DND-41 (cell line): Measurements from ENCODE around the gene NKRF.
A peak's percentile ranks its signal among the peaks of the same experiment; 100 is the strongest.

Experiments
- ATAC-seq: fragments of 200-7000 bp; cut with Tn5 transposase; 3 replicates; pipeline ENCODE4 v1.9.1; 2021; ENCODE audit warnings: low read depth; ENCODE audit not compliant: insufficient read depth
- DNase-seq: peaks from one replicate; pipeline ENCODE4 v3.0.0-alpha.2; 2020
- H2AFZ ChIP-seq: 2 replicates; pipeline ENCODE4 v1.6.0; 2012; ENCODE audit warnings: low read depth, low read length
- H3K27ac ChIP-seq: 2 replicates; pipeline ENCODE4 v1.5.1; 2012; ENCODE audit warnings: low read length, inconsistent platforms
- H3K27me3 ChIP-seq: fragments of 200-600 bp; sonication (generic); 2 replicates; pipeline ENCODE4 v1.6.0; 2012; ENCODE audit warnings: low read length, mild to moderate bottlenecking, inconsistent platforms; ENCODE audit not compliant: insufficient read depth, poor library complexity
- H3K36me3 ChIP-seq: 2 replicates; pipeline ENCODE4 v1.5.1; 2012; ENCODE audit warnings: low read length, inconsistent platforms; ENCODE audit not compliant: insufficient read depth
- H3K4me1 ChIP-seq: 2 replicates; pipeline ENCODE4 v1.5.1; 2012; ENCODE audit warnings: mild to moderate bottlenecking, low read length; ENCODE audit not compliant: insufficient read depth
- H3K4me2 ChIP-seq: 2 replicates; pipeline ENCODE4 v1.6.0; 2012; ENCODE audit warnings: mild to moderate bottlenecking, moderate library complexity, low read length, inconsistent platforms; ENCODE audit not compliant: insufficient read depth
- H3K4me3 ChIP-seq, 2 experiments: fragments of 200-600 bp in 1 of 2; shearing (Covaris generic) in 1 of 2; 2 replicates each; pipeline ENCODE4 v1.5.1; 2012 to 2016; ENCODE audit warnings: inconsistent platforms in 2 of 2, low read length in 2 of 2, mild to moderate bottlenecking in 2 of 2, low read depth in 1 of 2, moderate library complexity in 1 of 2
- H3K79me2 ChIP-seq: 2 replicates; pipeline ENCODE4 v1.6.0; 2012; ENCODE audit warnings: low read length, inconsistent platforms; ENCODE audit not compliant: insufficient read depth
- H3K9ac ChIP-seq: 2 replicates; pipeline ENCODE4 v1.6.0; 2012; ENCODE audit warnings: low read depth, mild to moderate bottlenecking, inconsistent platforms, low read length, moderate library complexity
- H3K9me3 ChIP-seq: 2 replicates; pipeline ENCODE4 v1.5.1; 2012; ENCODE audit warnings: low read length, moderate library complexity, mild to moderate bottlenecking, inconsistent platforms; ENCODE audit not compliant: insufficient read depth, severe bottlenecking
- H4K20me1 ChIP-seq: 2 replicates; pipeline ENCODE4 v1.6.0; 2012; ENCODE audit warnings: low read length; ENCODE audit not compliant: insufficient read depth
- CTCF ChIP-seq: IDR thresholded peaks from 2 replicates; pipeline ENCODE4 v1.5.1; 2012; ENCODE audit warnings: borderline replicate concordance, low read length, moderate library complexity, mild to moderate bottlenecking; ENCODE audit not compliant: poor library complexity, severe bottlenecking; ENCODE audit errors: extremely low read depth
- EZH2 ChIP-seq: IDR thresholded peaks from 3 replicates; pipeline ENCODE4 v1.6.1; 2012; ENCODE audit warnings: borderline replicate concordance, low read depth, mild to moderate bottlenecking, moderate library complexity, low read length, inconsistent platforms; ENCODE audit not compliant: severe bottlenecking

The NKRF gene

DNA sequence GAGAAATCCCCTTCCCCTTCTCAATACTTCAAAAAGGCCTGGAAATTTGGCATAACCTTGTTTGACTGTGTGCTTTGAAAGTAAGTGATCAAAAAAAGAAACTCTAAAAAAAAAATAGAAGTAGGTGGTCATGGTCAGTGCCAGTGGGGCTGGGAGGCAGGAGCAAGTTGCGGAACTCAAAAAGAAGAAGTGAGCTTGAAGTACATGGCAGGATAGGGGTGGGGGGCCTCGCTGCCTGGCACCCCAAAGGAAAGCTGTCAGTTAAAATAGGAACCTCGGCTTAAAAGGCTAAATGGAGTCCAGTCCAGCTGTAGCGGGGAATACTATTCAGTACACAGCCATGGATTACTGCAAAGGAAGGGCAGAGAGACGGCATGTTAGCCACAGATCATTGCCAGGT lies 12.2 kb upstream of the NKRF start:
- Histone ChIP-seq H3K27ac (no peak overlapping the region), H3K9ac (no peak overlapping the region), H3K27me3 (no peaks in the 10 kb centered on the region), H4K20me1 (no peaks in the 10 kb centered on the region), H3K4me1 (no peaks in the 10 kb centered on the region), H3K79me2 (no peaks in the 10 kb centered on the region), H3K4me3 (no peak overlapping the region), H2AFZ (no peak overlapping the region), H3K36me3 (peaks cover 34% of the 10 kb centered on the region), H3K4me2 (no peak overlapping the region), H3K9me3 (no peaks in the 10 kb centered on the region)
- DNase-seq (no peak), ATAC-seq (no peak)
- no peak for TF ChIP-seq CTCF
- no peak for TF ChIP-seq EZH2

DNA sequence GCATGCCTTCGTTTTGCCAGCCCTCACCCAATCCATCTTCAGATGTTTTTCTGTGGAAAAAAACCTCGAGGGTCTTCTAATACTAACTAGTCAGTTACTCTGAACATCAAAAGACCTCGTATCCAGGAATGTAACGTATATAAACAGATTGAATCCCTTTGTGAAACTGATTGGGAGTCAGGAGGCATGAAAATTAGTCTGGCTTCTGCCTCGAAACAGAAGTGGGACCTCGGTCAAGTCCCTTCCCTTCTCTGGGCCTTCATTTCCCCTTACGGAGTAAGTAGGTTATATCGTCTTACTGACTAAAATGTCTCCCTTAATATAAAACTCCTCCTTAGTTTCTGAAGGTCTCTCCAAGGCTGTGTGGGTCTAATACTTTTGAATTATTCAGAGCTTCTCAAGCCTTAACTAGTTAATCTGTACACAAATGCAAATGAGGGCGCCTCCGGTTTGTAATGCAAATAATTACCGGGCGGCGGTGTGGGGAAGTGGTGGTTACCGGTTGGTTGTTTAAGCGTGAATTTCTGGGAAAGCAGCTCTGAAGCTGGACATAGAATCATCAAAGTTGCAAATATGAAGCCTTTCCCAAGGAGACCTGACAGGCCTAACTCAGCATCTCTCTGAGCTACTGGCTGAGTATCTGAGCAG lies 11.4 kb upstream of the NKRF start:
- no peak overlapping the region for H3K4me2 ChIP-seq
- TF ChIP-seq CTCF, result no peak
- TF ChIP-seq EZH2, result no peak
- H3K27me3 ChIP-seq, result no peaks in the 10 kb centered on the region
- H2AFZ ChIP-seq, result no peak overlapping the region
- no peaks in the 10 kb centered on the region for H4K20me1 ChIP-seq
- DNase-seq (no peak), ATAC-seq (no peak)
- H3K36me3 ChIP-seq, result peaks cover 26% of the 10 kb centered on the region
- no peak overlapping the region for H3K27ac ChIP-seq
- no peaks in the 10 kb centered on the region for H3K4me1 ChIP-seq
- no peak overlapping the region for H3K4me3 ChIP-seq
- H3K79me2 ChIP-seq, result no peaks in the 10 kb centered on the region
- H3K9me3 ChIP-seq, result no peaks in the 10 kb centered on the region
- no peak overlapping the region for H3K9ac ChIP-seq

DNA sequence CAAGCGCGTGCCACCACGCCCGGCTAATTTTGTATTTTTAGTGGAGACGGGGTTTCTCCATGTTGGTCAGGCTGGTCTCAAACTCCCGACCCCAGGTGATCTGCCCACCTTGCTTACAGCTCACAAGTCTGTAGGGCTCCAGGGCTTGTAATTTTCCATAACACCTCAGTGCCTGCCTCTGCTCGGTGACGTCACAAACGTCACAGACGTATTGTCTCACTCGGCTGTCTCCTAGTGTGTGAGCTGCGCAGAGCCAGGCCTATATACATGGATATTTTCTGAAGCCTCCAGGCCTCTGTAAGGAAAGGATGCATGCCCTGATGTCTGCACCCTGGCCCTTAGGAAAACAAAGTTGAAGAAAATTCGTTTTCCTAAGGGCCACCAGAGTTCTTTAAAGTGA lies 8.6 kb upstream of the NKRF start:
- Histone ChIP-seq H3K27me3 (no peaks in the 10 kb centered on the region), H3K36me3 (peaks cover 12% of the 10 kb centered on the region; the same call in 1 of the 2 replicates), H3K4me1 (0 out of 2 replicates have a peak, but pooled peaks cover 3% of the 10 kb centered on the region), H3K9me3 (no peaks in the 10 kb centered on the region), H3K4me2 (no peak overlapping the region), H4K20me1 (no peaks in the 10 kb centered on the region), H3K9ac (no peak overlapping the region), H3K27ac (no peak overlapping the region), H3K79me2 (no peaks in the 10 kb centered on the region), H2AFZ (no peak overlapping the region), H3K4me3 (no peak overlapping the region)
- no peak for DNase-seq
- peak; percentile 36; the same call in 2 of the 3 replicates for ATAC-seq
- no peak for TF ChIP-seq EZH2
- no peak for TF ChIP-seq CTCF
